ENCODE results near the gene SLC26A2. TPM values are rescaled to one million over a fixed set of nuclear protein-coding genes. Genes with fewer than 3 reads are reported as not detected.
A peak's percentile ranks its signal among the peaks of the same experiment; 100 is the strongest.

SLC26A2 gene
- polyA plus RNA-seq, 1 experiment = 9.7 TPM

- Histone ChIP-seq H3K9me3 (ENCODE audit: control insufficient read depth, insufficient read depth, low read length) (no peaks in the 10 kb centered on the region), H3K27ac (ENCODE audit: low read depth, low read length) (no peak overlapping the region), H3K27me3 (ENCODE audit: control insufficient read depth, insufficient read depth, low read length) (peaks cover 2% of the 10 kb centered on the region), H3K4me3 (ENCODE audit: low read depth, low read length) (no peak overlapping the region)
- no peak for DNase-seq (ENCODE audit: low read depth, low spot score)
- no peak for TF ChIP-seq CTCF (IDR thresholded peaks at IDR 0.05; ENCODE audit: low read depth, low read length)
- POLR2A ChIA-PET = no interaction called here
- CTCF ChIA-PET = no interaction called here
These were observed 5.8 kb upstream of the SLC26A2 start for GRCh38 chr5:149954798-149955197.

GRCh38 chr5:149956685-149957084, 3.9 kb upstream of the SLC26A2 start:
- CTCF ChIA-PET = interaction anchor here (1.1 to 9.0 kb wide), 3 partner anchors 29 to 123 kb away, joined by 3 to 367 read pairs (median 3); no protein-coding TSS in a partner anchor

GRCh38 chr5:149957855-149958254, 2.7 kb upstream of the SLC26A2 start:
- Histone ChIP-seq H3K27ac (ENCODE audit: low read depth, low read length) (no peak overlapping the region), H3K4me3 (ENCODE audit: low read depth, low read length) (no peak overlapping the region), H3K27me3 (ENCODE audit: control insufficient read depth, insufficient read depth, low read length) (peaks cover 2% of the 10 kb centered on the region), H3K9me3 (ENCODE audit: control insufficient read depth, insufficient read depth, low read length) (no peaks in the 10 kb centered on the region; the same call in 1 of the 2 replicates)
- POLR2A ChIA-PET = no interaction called here
- TF ChIP-seq CTCF (IDR thresholded peaks at IDR 0.05; ENCODE audit: low read depth, low read length) = no peak
- CTCF ChIA-PET = interaction anchor here (0.6 to 11.5 kb wide), 8 partner anchors 18 to 423 kb away, joined by 3 to 367 read pairs (median 3); no protein-coding TSS in a partner anchor
- DNase-seq (ENCODE audit: low read depth, low spot score) = no peak

More at GRCh38 chr5:149956685-149957084, 3.9 kb upstream of the SLC26A2 start:
- H3K4me3 ChIP-seq (ENCODE audit: low read depth, low read length) = no peak overlapping the region
- POLR2A ChIA-PET = no interaction called here
- no peak overlapping the region for H3K27ac ChIP-seq (ENCODE audit: low read depth, low read length)
- no peaks in the 10 kb centered on the region; the same call in 1 of the 2 replicates for H3K9me3 ChIP-seq (ENCODE audit: control insufficient read depth, insufficient read depth, low read length)
- DNase-seq (ENCODE audit: low read depth, low spot score) = no peak
- H3K27me3 ChIP-seq (ENCODE audit: control insufficient read depth, insufficient read depth, low read length) = peaks cover 2% of the 10 kb centered on the region
- TF ChIP-seq CTCF (IDR thresholded peaks at IDR 0.05; ENCODE audit: low read depth, low read length) = no peak

- ChIA-PET POLR2A (interaction anchor here (0.6 to 1.5 kb wide), 7 partner anchors 9 to 525 kb away, joined by 3 to 7 read pairs (median 3); partner anchors contain the start of genes HMGXB3 and TIGD6), CTCF (interaction anchor here (0.5 to 11.5 kb wide), 18 partner anchors 11 to 364 kb away, joined by 3 to 367 read pairs (median 3); no protein-coding TSS in a partner anchor)
- Histone ChIP-seq H3K9me3 (ENCODE audit: control insufficient read depth, insufficient read depth, low read length) (no peaks in the 10 kb centered on the region; the same call in 1 of the 2 replicates), H3K27ac (ENCODE audit: low read depth, low read length) (peak overlapping the region; percentile 90), H3K4me3 (ENCODE audit: low read depth, low read length) (peak overlapping the region; percentile 75), H3K27me3 (ENCODE audit: control insufficient read depth, insufficient read depth, low read length) (peaks cover 2% of the 10 kb centered on the region)
- no peak for DNase-seq (ENCODE audit: low read depth, low spot score)
- peak; percentile 67 for TF ChIP-seq CTCF (IDR thresholded peaks at IDR 0.05; ENCODE audit: low read depth, low read length)
These were observed 937 bp upstream of the SLC26A2 start for GRCh38 chr5:149959406-149960236.
